GM18511 (cell line): Measurements from ENCODE around the gene STMND1.
"Not testable (repeated sequence)": the region's sequence is repeated elsewhere in the genome, so short reads cannot be mapped to it uniquely, and the experiment has no call there.

ENCODE experiments used
- ATAC-seq: cut with Tn5 transposase; IDR thresholded peaks from one replicate; pipeline ENCODE4 v1.9.1; 2021; ENCODE audit warnings: mild to moderate bottlenecking, moderate library complexity; ENCODE audit not compliant: unreplicated experiment

Gene STMND1

GRCh38 chr6:17101422-17102257 is at the start of gene STMND1:
STMND1 (plus strand) TSS chr6:17102050; CDS start chr6:17102258, 208 bp downstream.
- ATAC-seq = peak; percentile 66

- no peak for ATAC-seq
Measured at GRCh38 chr6:17054647-17055046, 47.2 kb upstream of the STMND1 start.

GRCh38 chr6:17057322-17057721 is 44.5 kb upstream of the STMND1 start:
- no peak for ATAC-seq

GRCh38 chr6:17058550-17058949 is 43.3 kb upstream of the STMND1 start:
- ATAC-seq = no peak

GRCh38 chr6:17059022-17059421 is 42.8 kb upstream of the STMND1 start:
- no peak for ATAC-seq

GRCh38 chr6:17059850-17060249 is 42.0 kb upstream of the STMND1 start:
- no peak for ATAC-seq

- ATAC-seq = no peak
Measured at GRCh38 chr6:17061097-17061496, 40.8 kb upstream of the STMND1 start.

- ATAC-seq = no peak
Measured at GRCh38 chr6:17062871-17063440, 38.9 kb upstream of the STMND1 start.

GRCh38 chr6:17064975-17065374 is 36.9 kb upstream of the STMND1 start:
- ATAC-seq = no peak

GRCh38 chr6:17066610-17067009 is 35.2 kb upstream of the STMND1 start:
- no peak for ATAC-seq

- not testable (repeated sequence) for ATAC-seq
Measured at GRCh38 chr6:17068972-17069371, 32.9 kb upstream of the STMND1 start.

GRCh38 chr6:17070400-17070799 is 31.4 kb upstream of the STMND1 start:
- not testable (repeated sequence) for ATAC-seq

GRCh38 chr6:17073596-17073995 is 28.3 kb upstream of the STMND1 start:
- not testable (repeated sequence) for ATAC-seq

- ATAC-seq = no peak
Measured at GRCh38 chr6:17081273-17081672, 20.6 kb upstream of the STMND1 start.

GRCh38 chr6:17081860-17082508 is 19.9 kb upstream of the STMND1 start:
- no peak for ATAC-seq

GRCh38 chr6:17083397-17083796 is 18.5 kb upstream of the STMND1 start:
- no peak for ATAC-seq

GRCh38 chr6:17086469-17086868 is 15.4 kb upstream of the STMND1 start:
- no peak for ATAC-seq

- ATAC-seq = no peak
Measured at GRCh38 chr6:17088091-17088611, 13.7 kb upstream of the STMND1 start.

- ATAC-seq = no peak
Measured at GRCh38 chr6:17091122-17091521, 10.7 kb upstream of the STMND1 start.

GRCh38 chr6:17093686-17094085 is 8.2 kb upstream of the STMND1 start:
- ATAC-seq = no peak

- ATAC-seq = no peak
Measured at GRCh38 chr6:17096096-17096495, 5.8 kb upstream of the STMND1 start.

- no peak for ATAC-seq
Measured at GRCh38 chr6:17096652-17097051, 5.2 kb upstream of the STMND1 start.
